Erythroblast (primary cell): Measurements from ENCODE around the gene SLC12A4.

Experiments
- GATA1 ChIP-seq: IDR thresholded peaks from 2 replicates; pipeline ENCODE4 v1.6.1; 2011; ENCODE audit warnings: low read depth, mild to moderate bottlenecking, control low read depth, low read length, moderate library complexity
- POLR2A ChIP-seq: IDR thresholded peaks from 2 replicates; pipeline ENCODE4 v1.6.1; 2011; ENCODE audit warnings: mild to moderate bottlenecking, low read length

- no peak for TF ChIP-seq POLR2A
- no peak for TF ChIP-seq GATA1
These were observed 1.0 kb upstream of the SLC12A4 start for GRCh38 chr16:67969254-67970039.
